Measurements from ENCODE around the gene CAPN13.

CAPN13 gene

GRCh38 chr2:30730736-30731647, 76.3 kb downstream of the CAPN13 start:
- DNase-seq (ENCODE audit: low read depth in 2 of 2): no peak

GRCh38 chr2:30729031-30729430, 78.2 kb downstream of the CAPN13 start:
- no peak for DNase-seq (ENCODE audit: low read depth in 2 of 2)

- DNase-seq (ENCODE audit: low read depth in 2 of 2): no peak
These were observed 84.1 kb downstream of the CAPN13 start for GRCh38 chr2:30722936-30723725.

- no peak for DNase-seq (ENCODE audit: low read depth in 2 of 2)
These were observed 85.3 kb downstream of the CAPN13 start for GRCh38 chr2:30721668-30722647.

GRCh38 chr2:30721241-30721640, 86.0 kb downstream of the CAPN13 start:
- DNase-seq (ENCODE audit: low read depth in 2 of 2): no peak

- DNase-seq (ENCODE audit: low read depth in 2 of 2): no peak
These were observed 90.1 kb downstream of the CAPN13 start for GRCh38 chr2:30717081-30717650.

- DNase-seq (ENCODE audit: low read depth in 2 of 2): no peak
These were observed 90.9 kb downstream of the CAPN13 start for GRCh38 chr2:30716123-30716900.

- DNase-seq (ENCODE audit: low read depth in 2 of 2): no peak
These were observed 92.2 kb downstream of the CAPN13 start for GRCh38 chr2:30714811-30715709.

GRCh38 chr2:30713698-30714097, 93.5 kb downstream of the CAPN13 start:
- DNase-seq (ENCODE audit: low read depth in 2 of 2): no peak

- peak; percentile 62 to 64 for DNase-seq (ENCODE audit: low read depth in 2 of 2)
These were observed 95.6 kb downstream of the CAPN13 start for GRCh38 chr2:30711646-30712085.

GRCh38 chr2:30710461-30710860, 96.8 kb downstream of the CAPN13 start:
- no peak for DNase-seq (ENCODE audit: low read depth in 2 of 2)

GRCh38 chr2:30710016-30710415, 97.2 kb downstream of the CAPN13 start:
- DNase-seq (ENCODE audit: low read depth in 2 of 2): no peak

GRCh38 chr2:30709516-30709915, 97.7 kb downstream of the CAPN13 start:
- no peak for DNase-seq (ENCODE audit: low read depth in 2 of 2)

- DNase-seq (ENCODE audit: low read depth in 2 of 2): no peak
These were observed 98.6 kb downstream of the CAPN13 start for GRCh38 chr2:30708491-30709290.

- DNase-seq (ENCODE audit: low read depth in 2 of 2): no peak
These were observed 99.8 kb downstream of the CAPN13 start for GRCh38 chr2:30707304-30707903.

GRCh38 chr2:30706534-30707303, 100.5 kb downstream of the CAPN13 start:
- peak; percentile 12 to 13 for DNase-seq (ENCODE audit: low read depth in 2 of 2)
